BLaER1 treated with 17β-estradiol and CSF1 and Interleukin-3, amounts not matched to agents 10 nM and 100 nM (cell line): Measurements from ENCODE around the gene CLEC16A.
A peak's percentile ranks its signal among the peaks of the same experiment; 100 is the strongest.

Experiments
- H3K27ac ChIP-seq, 11 experiments: shearing (Covaris generic); formaldehyde crosslinking; 2 replicates each; pipeline ENCODE4 v1.8.1; 2022
- H3K27me3 ChIP-seq, 11 experiments: shearing (Covaris generic); formaldehyde crosslinking; 2 replicates each; pipeline ENCODE4 v1.8.1; 2022
- H3K36me3 ChIP-seq, 11 experiments: shearing (Covaris generic); formaldehyde crosslinking; 2 replicates each; pipeline ENCODE4 v1.8.1; 2022
- H3K4me1 ChIP-seq, 10 experiments: shearing (Covaris generic); formaldehyde crosslinking; 2 replicates each; pipeline ENCODE4 v1.8.1; 2022
- H3K4me2 ChIP-seq, 11 experiments: shearing (Covaris generic); formaldehyde crosslinking; 2 replicates each; pipeline ENCODE4 v1.8.1; 2022
- H3K4me3 ChIP-seq, 10 experiments: shearing (Covaris generic); formaldehyde crosslinking; 2 replicates each; pipeline ENCODE4 v1.8.1; 2022
- H3K9ac ChIP-seq, 11 experiments: shearing (Covaris generic); formaldehyde crosslinking; 2 replicates each; pipeline ENCODE4 v1.8.1; 2022
- H3K9me3 ChIP-seq, 11 experiments: shearing (Covaris generic); formaldehyde crosslinking; replicated peaks in 1 of 11; 2 replicates each; pipeline ENCODE4 v1.8.1; 2022
- H4K20me1 ChIP-seq, 11 experiments: shearing (Covaris generic); formaldehyde crosslinking; 2 replicates each; pipeline ENCODE4 v1.8.1; 2022
- Cebpa-rat ChIP-seq, 11 experiments: shearing (Covaris generic); IDR thresholded peaks; 2 replicates each; pipeline ENCODE4 v1.8.1; 2022

CLEC16A gene

GRCh38 chr16:10978871-10979446 lies 34.6 kb downstream of the CLEC16A start:
- peaks cover 13 to 31% (median 24%) of the 10 kb centered on the region in 10 experiments for H3K4me1 ChIP-seq
- no peaks in the 10 kb centered on the region for H3K9me3 ChIP-seq
- peaks cover 0 to 15% (median 0%) of the 10 kb centered on the region in 11 experiments; a peak in 3 of 22 replicates for H4K20me1 ChIP-seq
- no peak for TF ChIP-seq Cebpa-rat (IDR thresholded peaks at IDR 0.05)
- no peak overlapping the region for H3K4me3 ChIP-seq
- H3K27ac ChIP-seq = no peak overlapping the region
- H3K36me3 ChIP-seq = peaks cover 77 to 92% (median 82%) of the 10 kb centered on the region in 11 experiments
- H3K4me2 ChIP-seq = no peak overlapping the region
- no peaks in the 10 kb centered on the region for H3K27me3 ChIP-seq
- H3K9ac ChIP-seq = 0 out of 22 replicates have a peak overlapping the region, but pooled peaks of 1 of the 11 experiments have one; percentile 2

- no peak overlapping the region for H3K9ac ChIP-seq
- H3K4me2 ChIP-seq = no peak overlapping the region
- H3K4me3 ChIP-seq = no peak overlapping the region
Observed at GRCh38 chr16:10979717-10980601, 35.6 kb downstream of the CLEC16A start.

DNA sequence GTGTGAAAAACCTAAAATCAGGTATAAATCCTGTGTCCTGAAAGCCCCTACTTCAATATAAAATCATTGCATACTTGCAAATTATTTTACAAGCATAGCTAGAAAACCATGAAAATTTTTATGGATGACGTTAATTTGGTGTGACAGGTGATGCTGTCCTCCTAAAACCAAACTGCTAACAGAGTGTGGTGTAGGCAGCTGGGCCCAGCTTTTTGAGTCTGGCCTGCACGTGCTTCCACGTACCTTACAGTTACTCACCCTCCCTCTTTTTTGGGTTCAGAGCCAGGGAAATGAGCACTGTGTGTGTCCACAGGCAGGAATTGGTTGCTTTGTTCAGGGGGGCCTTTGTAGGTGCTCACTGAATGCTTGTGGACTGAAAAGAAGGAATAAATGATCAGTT lies 36.4 kb downstream of the CLEC16A start:
- Histone ChIP-seq H3K4me3 (no peak overlapping the region), H3K27ac (0 out of 22 replicates have a peak overlapping the region, but pooled peaks of 1 of the 11 experiments have one; percentile 3), H3K9ac (no peak overlapping the region)

More at GRCh38 chr16:10979717-10980601, 35.6 kb downstream of the CLEC16A start:
- no peaks in the 10 kb centered on the region for H3K27me3 ChIP-seq
- no peaks in the 10 kb centered on the region for H3K9me3 ChIP-seq
- peaks cover 0 to 21% (median 0%) of the 10 kb centered on the region in 11 experiments; a peak in 2 of 22 replicates for H4K20me1 ChIP-seq
- H3K4me1 ChIP-seq = peaks cover 13 to 31% (median 24%) of the 10 kb centered on the region in 10 experiments
- peaks cover 68 to 89% (median 80%) of the 10 kb centered on the region in 11 experiments for H3K36me3 ChIP-seq
- TF ChIP-seq Cebpa-rat (IDR thresholded peaks at IDR 0.05) = no peak
- H3K27ac ChIP-seq = no peak overlapping the region

DNA sequence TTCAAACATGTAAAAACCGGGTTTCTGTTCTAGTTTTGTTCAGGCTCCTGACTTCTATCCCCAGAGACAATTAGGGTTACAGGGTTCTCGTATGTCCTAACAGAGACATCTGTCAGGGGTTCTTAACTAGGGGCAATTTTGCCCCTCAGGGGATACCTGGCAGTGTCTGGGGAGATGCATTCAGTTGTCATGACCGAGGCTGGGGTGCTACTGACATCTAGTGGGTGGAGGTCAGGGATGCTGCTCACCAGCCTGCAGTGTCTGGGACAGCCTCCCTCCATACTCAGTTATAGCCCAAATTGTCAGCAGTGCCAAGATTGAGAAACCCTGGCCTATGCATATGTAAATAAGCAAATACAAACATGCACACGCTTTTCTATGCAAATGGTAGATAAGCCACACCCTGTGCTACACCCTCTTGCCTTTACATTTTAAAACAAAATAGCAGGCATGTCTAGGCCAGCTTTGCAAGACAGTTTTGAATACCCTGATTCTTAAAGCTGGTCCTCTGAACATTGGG lies 37.4 kb downstream of the CLEC16A start:
- peak overlapping the region in 7 of 11 experiments; percentile 3 to 54 (median 32); a peak in 11 of 22 replicates for H3K9ac ChIP-seq
- H3K9me3 ChIP-seq = no peaks in the 10 kb centered on the region
- peak overlapping the region; percentile 35 to 89 (median 76); a peak in 21 of 22 replicates for H3K4me2 ChIP-seq
- 0 out of 20 replicates have a peak overlapping the region, but pooled peaks of 1 of the 10 experiments have one; percentile 9 for H3K4me3 ChIP-seq
- H3K4me1 ChIP-seq = peaks cover 13 to 37% (median 31%) of the 10 kb centered on the region in 10 experiments
- H4K20me1 ChIP-seq = peaks cover 0 to 21% (median 0%) of the 10 kb centered on the region in 11 experiments; a peak in 2 of 22 replicates
- H3K27ac ChIP-seq = peak overlapping the region in 8 of 11 experiments; percentile 39 to 73 (median 54); a peak in 14 of 22 replicates
- H3K27me3 ChIP-seq = no peaks in the 10 kb centered on the region
- no peak for TF ChIP-seq Cebpa-rat (IDR thresholded peaks at IDR 0.05)
- H3K36me3 ChIP-seq = peaks cover 51 to 83% (median 68%) of the 10 kb centered on the region in 11 experiments

More for the DNA sequence above, 36.4 kb downstream of the CLEC16A start:
- H3K4me1 ChIP-seq = peaks cover 13 to 37% (median 31%) of the 10 kb centered on the region in 10 experiments
- no peaks in the 10 kb centered on the region for H3K9me3 ChIP-seq
- no peak for TF ChIP-seq Cebpa-rat (IDR thresholded peaks at IDR 0.05)
- no peaks in the 10 kb centered on the region for H3K27me3 ChIP-seq
- H3K36me3 ChIP-seq = peaks cover 60 to 83% (median 72%) of the 10 kb centered on the region in 11 experiments
- peaks cover 0 to 21% (median 0%) of the 10 kb centered on the region in 11 experiments; a peak in 2 of 22 replicates for H4K20me1 ChIP-seq
- H3K4me2 ChIP-seq = no peak overlapping the region

DNA sequence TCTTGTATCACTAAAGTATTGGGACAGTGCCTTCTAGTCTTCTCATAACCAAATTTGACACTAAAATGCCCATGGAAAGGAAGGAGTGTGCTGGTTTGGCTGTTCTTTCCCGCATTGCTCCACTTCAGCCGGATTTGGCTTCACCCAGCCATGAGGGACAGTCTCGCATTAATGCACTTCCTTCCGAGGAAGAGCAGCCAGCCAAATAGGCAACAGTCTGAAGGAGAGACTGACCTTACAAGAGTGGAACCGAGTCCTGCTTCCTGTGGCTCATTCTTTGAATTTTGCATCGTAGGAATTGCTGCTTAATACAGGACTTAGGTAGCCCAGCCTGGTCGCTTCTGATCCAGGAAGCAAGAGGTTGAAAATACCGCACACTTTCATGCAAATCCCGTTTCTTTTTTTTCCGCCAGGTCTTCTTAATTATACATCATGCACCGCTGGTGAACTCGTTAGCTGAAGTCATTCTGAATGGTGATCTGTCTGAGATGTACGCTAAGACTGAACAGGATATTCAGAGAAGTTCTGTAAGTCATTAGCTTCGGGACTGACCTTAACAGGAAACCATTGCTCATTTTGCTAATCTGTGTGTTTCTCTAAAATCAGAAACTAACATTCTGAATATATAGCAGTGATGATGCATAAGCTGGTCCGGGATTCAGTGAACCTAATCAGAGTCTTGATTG lies 38.2 kb downstream of the CLEC16A start:
- Histone ChIP-seq H3K4me3 (peak overlapping the region in 2 of 10 experiments; percentile 7 to 9; a peak in 3 of 20 replicates), H3K36me3 (peaks cover 43 to 83% (median 64%) of the 10 kb centered on the region in 11 experiments), H3K9ac (peak overlapping the region in 7 of 11 experiments; percentile 3 to 54 (median 32); a peak in 12 of 22 replicates), H3K9me3 (no peaks in the 10 kb centered on the region), H4K20me1 (peaks cover 0 to 16% (median 0%) of the 10 kb centered on the region in 11 experiments; a peak in 5 of 22 replicates), H3K27me3 (no peaks in the 10 kb centered on the region), H3K4me1 (peaks cover 13 to 40% (median 36%) of the 10 kb centered on the region in 10 experiments), H3K4me2 (peak overlapping the region; percentile 35 to 89 (median 76); a peak in 21 of 22 replicates), H3K27ac (peak overlapping the region in 8 of 11 experiments; percentile 39 to 73 (median 54); a peak in 15 of 22 replicates)
- no peak for TF ChIP-seq Cebpa-rat (IDR thresholded peaks at IDR 0.05)

DNA sequence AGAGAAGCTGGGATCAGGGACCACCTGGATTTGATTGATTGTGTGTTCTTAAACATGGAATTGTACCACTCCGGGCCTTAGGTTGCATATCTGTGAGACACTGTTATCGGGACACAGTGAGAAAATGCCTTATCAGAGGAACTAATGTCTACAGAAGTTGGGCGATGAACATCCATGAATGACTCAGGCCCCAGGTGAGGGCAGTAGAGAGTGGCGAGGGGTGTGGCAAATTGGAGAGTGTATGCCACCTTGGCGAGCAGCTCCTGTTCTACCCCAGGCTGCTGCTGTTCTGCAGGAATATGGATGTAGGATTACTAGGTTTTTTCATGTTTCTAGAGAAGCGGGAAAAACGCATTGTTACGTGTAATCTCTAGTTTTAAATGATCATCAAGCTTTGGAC lies 38.8 kb downstream of the CLEC16A start:
- Histone ChIP-seq H3K27ac (peak overlapping the region in 5 of 11 experiments; percentile 46 to 73 (median 62); a peak in 5 of 22 replicates), H3K36me3 (peaks cover 39 to 82% (median 62%) of the 10 kb centered on the region in 11 experiments), H3K4me2 (peak overlapping the region in 9 of 11 experiments; percentile 64 to 89 (median 81); a peak in 15 of 22 replicates), H3K4me3 (no peak overlapping the region), H3K4me1 (peaks cover 13 to 44% (median 39%) of the 10 kb centered on the region in 10 experiments), H3K9me3 (no peaks in the 10 kb centered on the region), H3K9ac (no peak overlapping the region), H3K27me3 (no peaks in the 10 kb centered on the region), H4K20me1 (peaks cover 0 to 18% (median 0%) of the 10 kb centered on the region in 11 experiments; a peak in 8 of 22 replicates)
- no peak for TF ChIP-seq Cebpa-rat (IDR thresholded peaks at IDR 0.05)

GRCh38 chr16:10984509-10984908 lies 40.1 kb downstream of the CLEC16A start:
- peaks cover 38 to 82% (median 63%) of the 10 kb centered on the region in 11 experiments for H3K36me3 ChIP-seq

More at GRCh38 chr16:10984509-10984908, 40.1 kb downstream of the CLEC16A start:
- Histone ChIP-seq H3K9me3 (no peaks in the 10 kb centered on the region), H3K4me3 (no peak overlapping the region), H3K27me3 (no peaks in the 10 kb centered on the region), H3K27ac (no peak overlapping the region), H3K4me1 (peaks cover 13 to 45% (median 40%) of the 10 kb centered on the region in 10 experiments), H3K9ac (no peak overlapping the region), H3K4me2 (no peak overlapping the region), H4K20me1 (peaks cover 0 to 25% (median 0%) of the 10 kb centered on the region in 11 experiments; a peak in 8 of 22 replicates)
- no peak for TF ChIP-seq Cebpa-rat (IDR thresholded peaks at IDR 0.05)
